ENCODE data around the gene SYNPO.

The SYNPO gene, protein sequence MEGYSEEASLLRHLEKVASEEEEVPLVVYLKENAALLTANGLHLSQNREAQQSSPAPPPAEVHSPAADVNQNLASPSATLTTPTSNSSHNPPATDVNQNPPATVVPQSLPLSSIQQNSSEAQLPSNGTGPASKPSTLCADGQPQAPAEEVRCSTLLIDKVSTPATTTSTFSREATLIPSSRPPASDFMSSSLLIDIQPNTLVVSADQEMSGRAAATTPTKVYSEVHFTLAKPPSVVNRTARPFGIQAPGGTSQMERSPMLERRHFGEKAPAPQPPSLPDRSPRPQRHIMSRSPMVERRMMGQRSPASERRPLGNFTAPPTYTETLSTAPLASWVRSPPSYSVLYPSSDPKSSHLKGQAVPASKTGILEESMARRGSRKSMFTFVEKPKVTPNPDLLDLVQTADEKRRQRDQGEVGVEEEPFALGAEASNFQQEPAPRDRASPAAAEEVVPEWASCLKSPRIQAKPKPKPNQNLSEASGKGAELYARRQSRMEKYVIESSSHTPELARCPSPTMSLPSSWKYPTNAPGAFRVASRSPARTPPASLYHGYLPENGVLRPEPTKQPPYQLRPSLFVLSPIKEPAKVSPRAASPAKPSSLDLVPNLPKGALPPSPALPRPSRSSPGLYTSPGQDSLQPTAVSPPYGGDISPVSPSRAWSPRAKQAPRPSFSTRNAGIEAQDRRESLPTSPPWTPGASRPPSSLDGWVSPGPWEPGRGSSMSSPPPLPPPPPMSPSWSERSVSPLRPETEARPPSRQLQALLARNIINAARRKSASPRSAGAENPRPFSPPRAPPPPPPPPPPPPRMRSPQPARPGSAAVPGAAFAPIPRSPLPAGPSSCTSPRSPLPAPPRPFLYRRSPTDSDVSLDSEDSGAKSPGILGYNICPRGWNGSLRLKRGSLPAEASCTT

GRCh38 chr5:150640311-150641005, at the start of gene SYNPO:
Gene SYNPO (plus strand): TSS chr5:150640660. CDS start chr5:150648276, 7,616 bp downstream.
- Histone ChIP-seq H3K79me2 (ENCODE audit: low read length) (no peaks in the 10 kb centered on the region), H3F3A (ENCODE audit: insufficient read depth, low read length) (no peaks in the 10 kb centered on the region), H3K36me3 (replicated peaks; ENCODE audit: insufficient read depth, low read length) (no peaks in the 10 kb centered on the region), H3K9ac (ENCODE audit: low read length) (no peak within 1 kb of the TSS), H4K20me1 (ENCODE audit: insufficient read depth, low read length) (no peaks in the 10 kb centered on the region), H3K9me2 (replicated peaks; ENCODE audit: insufficient read depth, low read length) (no peaks in the 10 kb centered on the region), H3K4me3 (ENCODE audit: low read length) (no peak within 1 kb of the TSS), H3K27ac (ENCODE audit: low read length) (no peak within 1 kb of the TSS), H2AFZ (ENCODE audit: low read length) (no peak within 1 kb of the TSS), H3K9me3 (replicated peaks; ENCODE audit: insufficient read depth, low read length) (no peaks in the 10 kb centered on the region), H3K4me1 (ENCODE audit: low read length) (no peaks in the 10 kb centered on the region), H3K4me2 (ENCODE audit: low read depth, low read length) (no peak within 1 kb of the TSS), H3K27me3 (replicated peaks; ENCODE audit: insufficient read depth, low read length) (no peaks in the 10 kb centered on the region; the same call in 1 of the 2 replicates)
- TF ChIP-seq EZH2 (optimal IDR thresholded peaks at IDR 0.05; ENCODE audit: low read depth, low read length) (no peak), EZH2phosphoT487 (IDR thresholded peaks at IDR 0.05; ENCODE audit: low read length) (no peak)
- TF ChIP-seq, protein P1, sequence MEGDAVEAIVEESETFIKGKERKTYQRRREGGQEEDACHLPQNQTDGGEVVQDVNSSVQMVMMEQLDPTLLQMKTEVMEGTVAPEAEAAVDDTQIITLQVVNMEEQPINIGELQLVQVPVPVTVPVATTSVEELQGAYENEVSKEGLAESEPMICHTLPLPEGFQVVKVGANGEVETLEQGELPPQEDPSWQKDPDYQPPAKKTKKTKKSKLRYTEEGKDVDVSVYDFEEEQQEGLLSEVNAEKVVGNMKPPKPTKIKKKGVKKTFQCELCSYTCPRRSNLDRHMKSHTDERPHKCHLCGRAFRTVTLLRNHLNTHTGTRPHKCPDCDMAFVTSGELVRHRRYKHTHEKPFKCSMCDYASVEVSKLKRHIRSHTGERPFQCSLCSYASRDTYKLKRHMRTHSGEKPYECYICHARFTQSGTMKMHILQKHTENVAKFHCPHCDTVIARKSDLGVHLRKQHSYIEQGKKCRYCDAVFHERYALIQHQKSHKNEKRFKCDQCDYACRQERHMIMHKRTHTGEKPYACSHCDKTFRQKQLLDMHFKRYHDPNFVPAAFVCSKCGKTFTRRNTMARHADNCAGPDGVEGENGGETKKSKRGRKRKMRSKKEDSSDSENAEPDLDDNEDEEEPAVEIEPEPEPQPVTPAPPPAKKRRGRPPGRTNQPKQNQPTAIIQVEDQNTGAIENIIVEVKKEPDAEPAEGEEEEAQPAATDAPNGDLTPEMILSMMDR (IDR thresholded peaks at IDR 0.05; ENCODE audit: low read length): no peak
- no peak for DNase-seq

DNA sequence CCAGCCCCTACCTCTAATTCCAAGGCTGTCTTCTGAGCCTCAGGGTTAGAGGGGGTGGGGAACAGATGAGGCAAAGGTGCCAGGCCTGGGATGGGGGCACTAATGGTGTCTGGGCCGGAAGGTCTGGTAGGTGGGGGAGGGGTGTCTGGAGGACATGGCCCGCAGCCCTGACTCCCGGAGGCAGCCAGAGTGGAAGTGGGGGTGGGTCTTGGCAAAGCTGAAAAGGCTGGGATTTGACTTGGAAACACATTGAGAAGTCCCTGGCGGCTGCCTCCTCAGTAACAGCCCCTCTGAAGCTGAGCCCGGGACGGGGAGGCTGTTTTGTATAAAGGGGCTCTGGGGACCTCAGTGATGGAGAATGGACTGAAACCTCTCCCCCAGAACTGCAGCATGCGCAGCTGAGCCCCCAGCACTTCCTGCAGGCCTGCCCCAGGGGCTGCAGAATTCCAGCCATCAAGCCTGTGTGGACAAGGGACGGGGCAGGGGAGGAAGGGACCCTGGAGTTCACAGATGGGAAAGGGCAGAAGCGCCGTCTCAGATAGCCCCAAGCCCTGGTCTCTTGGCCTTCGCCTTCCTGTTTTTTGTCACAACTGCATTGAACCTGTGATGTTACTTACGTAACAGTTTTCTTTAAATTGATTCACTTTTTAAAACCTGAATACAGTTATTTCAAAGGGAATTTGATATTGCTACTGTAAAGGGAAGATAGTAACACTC, 49.3 kb upstream of the SYNPO start:
- Histone ChIP-seq H3K79me2 (ENCODE audit: low read length) (no peaks in the 10 kb centered on the region), H3K9ac (ENCODE audit: low read length) (no peak overlapping the region), H3F3A (ENCODE audit: insufficient read depth, low read length) (no peaks in the 10 kb centered on the region), H3K4me1 (ENCODE audit: low read length) (no peaks in the 10 kb centered on the region), H2AFZ (ENCODE audit: low read length) (no peak overlapping the region), H4K20me1 (ENCODE audit: insufficient read depth, low read length) (no peaks in the 10 kb centered on the region), H3K36me3 (replicated peaks; ENCODE audit: insufficient read depth, low read length) (no peaks in the 10 kb centered on the region), H3K27me3 (replicated peaks; ENCODE audit: insufficient read depth, low read length) (no peaks in the 10 kb centered on the region), H3K4me3 (ENCODE audit: low read length) (no peak overlapping the region), H3K9me3 (replicated peaks; ENCODE audit: insufficient read depth, low read length) (no peaks in the 10 kb centered on the region), H3K27ac (ENCODE audit: low read length) (no peak overlapping the region), H3K4me2 (ENCODE audit: low read depth, low read length) (no peak overlapping the region), H3K9me2 (replicated peaks; ENCODE audit: insufficient read depth, low read length) (no peaks in the 10 kb centered on the region)
- no peak for DNase-seq
- TF ChIP-seq, protein P1 (IDR thresholded peaks at IDR 0.05; ENCODE audit: low read length): no peak
- TF ChIP-seq EZH2 (optimal IDR thresholded peaks at IDR 0.05; ENCODE audit: low read depth, low read length) (no peak), EZH2phosphoT487 (IDR thresholded peaks at IDR 0.05; ENCODE audit: low read length) (no peak)

DNA sequence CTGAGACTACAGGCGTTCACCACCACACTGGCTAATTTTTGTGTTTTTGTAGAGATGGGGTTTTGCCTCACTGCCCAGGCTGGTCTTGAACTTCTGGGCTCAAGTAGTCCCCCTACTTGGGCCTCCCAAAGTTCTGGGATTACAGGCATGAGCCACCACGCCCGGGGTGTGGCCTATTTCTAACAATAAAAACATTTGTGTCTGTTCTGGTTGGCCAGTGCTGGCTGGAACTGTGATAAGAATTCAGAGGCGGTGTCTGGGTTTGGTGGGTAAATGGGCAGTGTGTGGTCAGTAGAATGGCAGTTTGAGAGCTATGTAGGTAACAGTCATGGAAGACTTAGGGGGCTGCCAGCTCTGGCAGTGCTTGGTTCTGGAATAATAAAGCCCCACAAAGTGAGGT, 46.9 kb upstream of the SYNPO start:
- Histone ChIP-seq H3K9me3 (replicated peaks; ENCODE audit: insufficient read depth, low read length) (no peaks in the 10 kb centered on the region), H3K9ac (ENCODE audit: low read length) (no peak overlapping the region), H3K4me2 (ENCODE audit: low read depth, low read length) (no peak overlapping the region), H3K27me3 (replicated peaks; ENCODE audit: insufficient read depth, low read length) (no peaks in the 10 kb centered on the region), H3K9me2 (replicated peaks; ENCODE audit: insufficient read depth, low read length) (no peaks in the 10 kb centered on the region), H3K27ac (ENCODE audit: low read length) (no peak overlapping the region), H2AFZ (ENCODE audit: low read length) (no peak overlapping the region), H3K4me1 (ENCODE audit: low read length) (no peaks in the 10 kb centered on the region), H3F3A (ENCODE audit: insufficient read depth, low read length) (no peaks in the 10 kb centered on the region), H3K36me3 (replicated peaks; ENCODE audit: insufficient read depth, low read length) (no peaks in the 10 kb centered on the region), H3K4me3 (ENCODE audit: low read length) (no peak overlapping the region), H3K79me2 (ENCODE audit: low read length) (no peaks in the 10 kb centered on the region), H4K20me1 (ENCODE audit: insufficient read depth, low read length) (no peaks in the 10 kb centered on the region)
- no peak for TF ChIP-seq EZH2 (optimal IDR thresholded peaks at IDR 0.05; ENCODE audit: low read depth, low read length)
- TF ChIP-seq EZH2phosphoT487 (IDR thresholded peaks at IDR 0.05; ENCODE audit: low read length): no peak
- TF ChIP-seq, protein P1 (IDR thresholded peaks at IDR 0.05; ENCODE audit: low read length): no peak
- DNase-seq: no peak
